NCI-H2029 treated with DMSO at 0.1 percent for 48 hours (cell line): ENCODE results near the gene STARD3.

ENCODE experiments used
- DNase-seq: peaks from one replicate; lab custom pipeline; 2025; lab: John Stamatoyannopoulos, UW

Gene STARD3

GRCh38 chr17:39660397-39661385 lies 23.7 kb downstream of the STARD3 start:
- DNase-seq = no peak

GRCh38 chr17:39661744-39662541 lies 25.0 kb downstream of the STARD3 start:
- DNase-seq = no peak

- DNase-seq = no peak
Observed at GRCh38 chr17:39662551-39663339, 25.8 kb downstream of the STARD3 start.

GRCh38 chr17:39663340-39663687 lies 26.4 kb downstream of the STARD3 start:
- DNase-seq = no peak

GRCh38 chr17:39663688-39664580 lies 27.0 kb downstream of the STARD3 start:
- DNase-seq = no peak

GRCh38 chr17:39664581-39665561 lies 27.9 kb downstream of the STARD3 start, which contains the start of gene TCAP:
TSS of gene TCAP (plus strand) at chr17:39665349. CDS start at chr17:39665360, 11 bp downstream.
- no peak for DNase-seq

- DNase-seq = no peak
Observed at GRCh38 chr17:39665642-39666224, 28.8 kb downstream of the STARD3 start.

- no peak for DNase-seq
Observed at GRCh38 chr17:39666231-39666600, 29.3 kb downstream of the STARD3 start.

- DNase-seq = no peak
Observed at GRCh38 chr17:39666601-39667261, 29.8 kb downstream of the STARD3 start.

- no peak for DNase-seq
Observed at GRCh38 chr17:39667262-39667944, 30.5 kb downstream of the STARD3 start.

GRCh38 chr17:39667945-39668924 lies 31.3 kb downstream of the STARD3 start, which contains the start of gene PNMT:
TSS of gene PNMT (plus strand) at chr17:39668453. CDS start at chr17:39668476, 23 bp downstream.
- DNase-seq = no peak

GRCh38 chr17:39669897-39670735 lies 33.2 kb downstream of the STARD3 start:
- no peak for DNase-seq

- no peak for DNase-seq
Observed at GRCh38 chr17:39670746-39671145, 33.8 kb downstream of the STARD3 start.

GRCh38 chr17:39671651-39672521 lies 34.9 kb downstream of the STARD3 start:
- no peak for DNase-seq
